ENCODE results near the gene SYNGR1.
"Not testable (repeated sequence)": the region's sequence is repeated elsewhere in the genome, so short reads cannot be mapped to it uniquely, and the experiment has no call there.

The SYNGR1 gene

DNA sequence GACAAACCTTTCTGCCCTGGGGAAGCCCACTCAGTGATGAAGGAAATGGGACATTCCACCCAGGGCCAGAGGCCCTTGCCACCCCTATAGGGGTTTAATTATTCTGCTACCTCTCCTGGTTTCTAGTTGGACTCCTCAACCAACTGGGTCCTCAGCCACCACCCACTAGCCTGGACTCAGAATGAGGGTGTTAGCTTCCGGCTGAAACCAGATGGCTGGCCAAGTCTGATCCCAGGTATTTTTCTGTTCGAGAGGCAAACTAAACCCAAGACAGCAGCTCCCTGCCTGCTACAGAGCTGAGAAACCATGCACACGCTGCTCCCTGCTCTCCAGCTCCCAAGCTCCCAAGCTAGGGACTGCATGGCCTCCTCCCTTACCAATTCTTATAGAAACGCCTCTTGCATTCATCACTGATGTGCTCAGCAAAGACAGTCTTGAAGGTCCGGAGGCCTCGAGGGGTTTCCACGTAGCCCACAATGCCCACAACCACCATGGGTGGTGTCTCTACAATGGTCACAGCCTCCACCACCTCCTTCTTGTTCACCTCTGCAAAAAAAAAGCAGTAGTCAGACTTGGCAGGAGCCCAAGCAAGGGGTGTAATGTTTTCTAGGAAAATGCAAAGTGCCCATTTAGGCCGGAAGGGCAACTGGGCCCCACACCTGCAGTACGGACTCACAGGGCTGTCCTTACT, 32.6 kb upstream of the SYNGR1 start:
- no peak for DNase-seq

DNA sequence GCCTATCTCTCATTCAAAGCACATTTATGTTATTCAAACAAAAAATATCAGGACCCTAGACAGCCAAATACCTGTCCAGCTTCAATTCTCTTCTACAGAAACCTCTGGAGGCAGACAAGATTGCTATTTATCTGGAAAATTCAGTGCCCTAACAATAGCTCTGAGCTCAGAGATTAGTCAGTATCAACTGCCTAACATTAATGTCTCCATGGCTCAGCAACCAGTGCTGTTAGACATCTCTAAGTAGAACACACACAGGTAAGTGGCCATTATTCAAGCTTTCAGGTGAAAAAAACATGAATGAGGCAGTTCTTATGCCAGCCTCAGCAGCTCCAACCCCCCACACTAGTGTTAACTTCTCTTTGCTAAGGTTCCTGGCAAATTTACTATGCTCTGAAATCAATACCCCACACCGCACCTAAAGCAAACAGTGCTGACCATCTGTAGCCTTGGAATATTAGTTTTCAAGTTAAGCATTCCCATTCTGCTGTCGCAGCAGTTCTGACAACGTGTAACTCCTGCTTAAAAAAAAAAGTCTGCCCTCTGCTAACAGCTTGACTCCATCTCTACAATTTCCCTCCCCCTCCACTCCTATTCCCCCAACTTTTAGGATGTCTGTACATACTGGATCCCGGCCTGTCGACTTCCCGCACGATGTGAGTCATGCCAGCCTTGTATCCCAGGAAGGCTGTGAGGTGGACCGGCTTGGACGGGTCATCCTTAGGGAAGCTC, 31.9 kb upstream of the SYNGR1 start:
- no peak for DNase-seq

DNA sequence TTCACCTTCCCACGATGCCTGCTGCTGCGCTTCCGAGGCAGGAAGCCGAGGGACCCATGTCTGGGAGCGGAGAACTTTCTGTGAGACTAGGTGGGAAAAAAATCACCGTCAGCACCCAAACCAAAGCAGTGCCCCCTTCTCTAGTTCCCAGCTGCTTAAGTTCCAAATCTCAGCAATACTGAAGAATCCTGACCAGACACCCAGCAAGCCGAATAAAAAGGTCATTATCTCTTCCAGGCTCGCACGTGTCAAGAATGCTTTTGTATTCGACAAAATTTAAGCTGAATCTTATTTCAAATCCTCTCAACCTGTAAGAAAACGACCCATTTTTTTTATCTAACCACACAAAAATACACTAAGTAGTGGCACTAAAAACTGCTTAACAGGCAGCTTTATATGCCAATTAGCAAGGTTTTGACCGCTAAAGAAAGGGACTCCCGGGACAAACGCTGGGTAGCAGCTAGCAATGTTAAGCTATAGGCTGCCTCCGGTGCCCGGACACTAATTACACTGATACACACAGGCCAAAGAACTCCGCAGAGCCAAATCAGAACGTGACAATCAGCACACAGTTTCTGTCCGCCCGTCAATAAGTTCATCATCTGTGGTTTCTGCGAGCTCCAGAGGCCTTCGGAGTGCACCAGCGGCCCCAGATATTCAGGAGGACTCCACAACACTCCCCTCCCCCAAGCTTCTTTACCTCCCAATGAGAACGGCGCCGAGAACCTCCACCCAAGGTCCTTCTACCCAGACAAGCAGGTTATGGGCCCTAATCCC, 31.1 kb upstream of the SYNGR1 start:
- DNase-seq: no peak

DNA sequence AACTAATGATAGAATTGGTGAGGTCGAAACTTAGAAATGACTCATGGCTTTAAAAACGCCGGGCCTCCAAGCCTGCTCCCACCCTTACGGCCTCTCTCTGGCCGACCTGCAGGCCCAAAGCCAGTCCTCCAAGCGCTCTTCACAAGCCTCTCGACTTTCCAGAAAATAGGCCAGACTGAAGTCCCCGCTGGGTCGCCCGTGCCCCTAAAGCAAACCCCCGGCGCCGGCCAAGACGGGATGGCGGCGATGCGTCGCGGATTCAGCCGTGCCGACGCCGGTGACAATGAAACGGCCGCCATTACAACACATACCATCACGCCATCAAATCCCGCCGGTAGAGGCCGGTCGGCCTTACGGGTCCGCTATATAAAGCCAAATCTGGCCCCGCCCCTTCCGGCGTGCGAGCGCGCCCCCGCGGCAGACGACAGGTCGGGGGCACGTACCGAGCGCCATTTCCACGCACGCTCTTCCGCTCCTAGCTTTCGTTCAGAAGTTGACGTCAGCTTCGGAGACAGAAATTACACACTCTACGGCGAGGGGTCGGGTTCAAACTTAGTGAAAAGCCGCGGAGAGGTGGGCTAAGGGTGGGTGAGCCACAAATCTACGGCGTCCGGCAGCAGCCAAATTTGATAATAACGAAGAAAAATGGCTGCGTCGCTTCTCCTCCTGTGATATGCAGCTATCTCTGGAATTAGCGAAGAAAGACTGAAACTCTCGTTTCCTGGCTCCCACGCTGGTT, 30.3 kb upstream of the SYNGR1 start, which contains the start of gene RPL3:
TSS of gene RPL3 (minus strand) at position 340 of the 739 bp plus-strand sequence. CDS start at position 314, 26 bp downstream.
- DNase-seq: peak; percentile 98

DNA sequence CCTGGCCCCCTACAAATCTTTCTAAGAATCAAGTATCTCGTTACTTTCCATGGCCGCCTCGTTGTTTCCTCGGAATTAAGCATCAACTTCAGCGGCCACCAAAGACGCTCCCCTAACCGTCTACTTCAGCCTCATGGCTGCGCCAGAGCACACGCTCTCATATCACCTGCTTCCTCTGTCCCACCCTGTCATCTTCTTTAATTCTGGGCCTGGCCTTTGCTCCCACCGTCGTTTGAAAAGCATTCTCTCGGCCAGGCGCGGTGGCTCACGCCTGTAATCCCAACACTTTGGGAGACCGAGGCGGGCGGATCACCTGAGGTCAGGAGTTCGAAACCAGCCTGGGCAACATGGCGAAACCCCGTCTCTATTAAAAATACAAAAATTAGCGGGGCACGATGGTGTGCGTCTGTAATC, 29.2 kb upstream of the SYNGR1 start:
- DNase-seq: not testable (repeated sequence)

DNA sequence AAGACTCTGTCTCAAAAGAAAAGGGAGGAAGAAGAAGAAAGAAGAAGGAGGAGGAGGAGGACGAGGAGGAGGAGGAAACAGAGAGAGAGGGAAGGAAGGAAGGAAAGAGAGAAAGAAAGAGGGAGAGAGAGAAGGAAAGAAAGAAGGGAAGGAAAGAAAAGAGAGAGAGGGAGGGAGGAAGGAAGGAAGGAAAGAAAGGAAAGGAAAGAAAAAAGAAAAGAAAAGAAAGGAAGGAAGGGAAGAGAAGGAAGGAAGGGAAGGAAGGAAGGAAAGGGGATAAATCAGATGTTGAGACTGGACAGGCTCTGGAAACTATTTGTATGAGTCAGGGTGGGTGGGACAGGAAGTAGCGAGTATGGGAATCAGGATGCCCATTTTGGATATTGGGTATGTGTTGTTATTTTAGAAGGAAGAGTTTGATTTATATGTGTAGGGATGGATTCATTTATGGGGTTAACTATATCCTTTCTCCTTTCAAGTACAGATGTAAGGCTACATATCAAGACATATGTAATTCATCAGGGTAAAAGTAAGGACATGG, 24.3 kb upstream of the SYNGR1 start:
- no peak for DNase-seq

DNA sequence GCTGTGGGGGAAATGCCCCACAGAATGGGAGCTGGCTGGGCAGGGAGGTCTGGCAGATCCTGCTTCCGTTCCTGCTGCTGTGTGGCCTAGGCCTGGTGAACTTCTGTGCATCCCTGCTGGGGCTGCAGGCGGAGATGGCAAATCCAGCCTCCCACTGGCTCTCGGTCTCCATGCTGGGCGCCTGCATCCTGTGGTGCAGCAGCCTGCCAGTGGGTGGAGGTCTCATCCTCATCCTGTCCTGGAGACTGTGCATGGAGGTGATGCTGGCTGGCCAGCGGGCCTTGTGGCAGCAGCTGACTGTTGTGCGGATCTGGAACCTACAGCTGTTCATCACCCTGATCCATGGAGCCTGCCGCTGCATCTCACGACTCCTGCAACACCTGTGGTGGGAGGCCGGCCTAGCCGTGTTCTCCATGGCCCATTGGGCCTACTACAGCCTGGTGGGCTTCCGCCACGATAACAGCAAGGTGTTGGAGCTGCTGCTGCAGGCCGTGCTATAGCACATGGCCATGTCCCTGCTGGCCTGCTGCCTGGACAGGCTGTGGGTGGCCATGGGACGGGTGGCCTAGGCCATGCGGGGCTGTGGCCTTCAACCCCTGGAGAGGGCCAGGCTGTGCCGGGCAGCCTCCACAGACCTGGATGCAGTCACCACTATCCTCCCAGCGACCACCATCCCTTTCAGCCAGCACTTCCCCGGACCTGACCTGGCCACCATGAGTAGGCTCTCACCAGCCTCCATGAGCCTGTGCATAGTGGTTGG, 21.6 kb upstream of the SYNGR1 start:
- no peak for DNase-seq

DNA sequence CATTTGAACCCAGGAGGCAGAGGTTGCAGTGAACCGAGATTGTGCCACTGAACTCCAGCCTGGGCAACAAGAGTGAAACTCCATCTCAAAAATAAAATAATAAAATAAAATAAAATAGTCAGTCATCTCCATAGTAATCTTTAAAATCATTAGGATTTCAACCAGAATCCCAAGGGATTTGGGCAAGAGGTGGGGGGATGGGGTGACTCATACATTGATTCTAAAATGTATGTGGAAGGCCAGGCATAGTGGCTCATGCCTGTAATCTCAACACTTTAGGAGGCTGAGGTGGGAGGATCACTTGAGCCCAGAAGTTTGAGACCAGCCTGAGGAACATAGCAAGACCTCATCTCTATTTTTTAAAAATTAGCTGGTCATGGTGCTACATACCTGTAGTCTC, 19.2 kb upstream of the SYNGR1 start:
- DNase-seq: not testable (repeated sequence)

DNA sequence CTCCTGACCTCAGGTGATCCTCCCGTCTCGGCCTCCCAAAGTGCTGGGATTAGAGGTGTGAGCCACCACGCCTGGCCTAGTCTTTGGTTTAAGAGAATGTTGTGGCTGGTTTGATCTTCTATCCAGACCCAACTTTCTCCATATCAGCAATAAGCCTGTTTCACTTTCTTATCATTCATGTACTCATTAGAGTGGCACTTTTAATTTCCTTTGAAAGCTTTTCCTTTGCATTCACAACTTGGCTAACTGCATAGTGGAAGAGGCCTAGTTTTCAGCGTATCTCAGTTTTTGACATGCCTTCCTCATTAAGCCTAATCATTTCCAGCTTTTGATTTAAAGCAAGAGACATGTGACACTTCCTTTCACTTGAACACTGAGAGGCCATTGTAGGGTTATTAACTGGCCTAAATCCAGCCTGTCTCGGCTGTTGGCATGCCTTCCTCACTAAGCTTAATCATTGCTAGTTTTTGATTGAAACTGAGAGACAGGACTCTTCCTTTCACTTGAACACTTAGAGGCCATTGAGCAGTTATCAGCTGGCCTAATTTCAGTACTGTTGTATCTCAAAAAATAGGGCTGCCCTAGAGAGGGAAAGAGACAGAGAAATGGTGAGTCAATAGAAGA, 17.2 kb upstream of the SYNGR1 start:
- no peak for DNase-seq

DNA sequence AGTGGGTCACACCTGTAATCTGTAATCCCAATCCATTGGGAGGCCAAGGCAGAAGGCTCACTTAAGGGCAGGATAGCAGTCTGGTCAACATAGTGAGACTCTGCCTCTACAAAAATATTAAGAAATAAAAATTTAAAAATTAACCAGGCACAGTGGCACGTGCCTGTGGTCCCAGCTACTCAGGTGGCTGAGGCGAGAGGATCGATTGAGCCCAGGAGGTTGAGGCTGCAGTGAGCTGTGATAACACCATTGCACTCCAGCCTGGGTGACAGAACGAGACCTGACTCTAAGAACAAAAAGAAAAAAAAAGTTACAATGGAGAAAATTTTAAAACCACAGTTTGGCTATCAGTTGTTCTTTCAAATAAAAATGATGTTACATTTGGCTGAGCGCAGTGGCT, 13.4 kb upstream of the SYNGR1 start:
- no peak for DNase-seq

DNA sequence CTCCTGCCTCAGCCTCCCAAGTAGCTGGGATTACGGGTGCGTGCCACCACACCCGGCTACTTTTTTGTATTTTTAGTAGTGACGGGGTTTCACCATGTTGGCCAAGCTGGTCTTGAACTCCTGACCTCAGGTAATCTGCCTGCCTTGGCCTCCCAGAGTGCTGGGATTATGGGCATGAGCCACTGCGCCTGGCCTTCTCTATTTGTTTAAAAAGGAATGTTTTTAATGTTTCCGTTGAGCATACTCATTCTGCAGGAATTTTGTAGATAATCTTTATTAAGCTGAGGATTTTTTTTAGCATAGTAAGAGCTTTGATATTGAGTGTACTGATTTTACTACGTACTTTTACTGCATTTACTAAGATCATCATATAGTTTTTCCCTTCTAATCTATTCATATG, 10.0 kb upstream of the SYNGR1 start:
- not testable (repeated sequence) for DNase-seq

DNA sequence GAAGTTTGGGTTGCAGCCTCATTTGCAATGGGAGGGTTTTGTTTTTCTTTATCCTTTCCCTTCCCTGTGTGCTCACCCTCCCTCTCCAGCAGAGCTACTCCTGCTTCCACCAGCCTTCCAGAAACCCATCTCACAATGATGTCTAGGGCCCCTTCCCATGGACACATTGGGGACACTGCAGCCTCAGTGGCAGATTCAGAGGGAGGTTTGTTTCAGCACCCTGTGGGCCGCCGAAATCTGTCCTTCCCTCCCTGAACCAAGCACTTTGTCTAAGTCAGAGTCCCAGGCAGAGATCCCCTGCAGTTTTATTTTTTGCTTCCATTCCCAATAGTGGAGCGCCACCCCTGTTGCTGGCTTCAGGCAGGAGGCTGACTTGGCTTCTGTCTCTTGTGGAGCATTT, 8.6 kb upstream of the SYNGR1 start:
- no peak for DNase-seq

DNA sequence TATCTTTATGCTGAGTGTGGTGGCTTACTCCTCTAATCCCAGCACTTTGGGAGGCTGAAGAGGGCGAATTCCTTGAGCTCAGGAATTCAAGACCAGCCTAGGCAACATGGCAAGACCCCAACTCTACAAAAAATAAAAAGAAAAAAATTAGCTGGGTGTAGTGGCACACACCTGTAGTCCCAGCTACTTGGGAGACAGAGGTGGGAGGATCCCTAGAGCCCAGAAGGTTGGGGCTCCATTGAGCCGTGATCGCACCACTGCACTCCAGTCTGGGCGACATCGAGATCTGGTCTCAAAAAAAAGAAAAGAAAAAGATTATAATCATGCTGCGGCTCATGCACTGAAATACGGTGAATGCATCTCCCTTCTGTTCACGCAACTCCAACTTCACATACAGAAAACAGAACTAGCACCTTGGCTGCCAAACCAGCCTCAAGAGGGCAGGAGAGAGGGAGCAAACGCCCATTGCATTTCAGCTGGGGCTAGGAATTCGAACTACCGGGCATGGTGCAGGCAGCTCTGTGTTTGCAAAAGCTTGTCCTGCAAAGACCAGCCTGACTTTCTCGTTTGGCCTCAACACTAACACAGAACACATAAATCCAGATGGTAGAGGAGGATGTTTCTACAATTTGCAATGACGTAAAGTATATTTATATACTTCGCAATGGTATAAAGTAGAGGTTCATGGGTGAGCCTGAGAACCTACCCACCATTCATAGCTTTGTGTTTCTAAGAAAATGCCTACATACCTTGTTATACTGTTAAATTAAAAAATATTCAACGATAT, 6.3 kb upstream of the SYNGR1 start:
- DNase-seq: peak; percentile 62

DNA sequence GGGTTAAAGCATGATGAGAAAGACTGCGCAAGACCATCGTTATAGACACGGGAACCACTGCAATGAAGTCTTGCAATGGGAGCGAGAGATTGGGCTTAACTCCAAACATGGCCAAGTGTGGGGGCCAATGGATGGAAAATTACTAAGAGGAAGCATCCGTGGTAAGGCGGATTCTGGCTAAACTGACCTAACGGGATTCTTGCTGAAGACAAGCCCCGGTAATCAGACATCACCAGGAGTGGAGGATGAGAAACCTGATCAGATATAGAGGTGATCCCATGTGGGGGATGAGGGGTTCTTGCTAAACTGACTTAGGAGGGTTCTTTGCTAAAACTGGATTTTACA, 5.8 kb upstream of the SYNGR1 start:
- DNase-seq: no peak

DNA sequence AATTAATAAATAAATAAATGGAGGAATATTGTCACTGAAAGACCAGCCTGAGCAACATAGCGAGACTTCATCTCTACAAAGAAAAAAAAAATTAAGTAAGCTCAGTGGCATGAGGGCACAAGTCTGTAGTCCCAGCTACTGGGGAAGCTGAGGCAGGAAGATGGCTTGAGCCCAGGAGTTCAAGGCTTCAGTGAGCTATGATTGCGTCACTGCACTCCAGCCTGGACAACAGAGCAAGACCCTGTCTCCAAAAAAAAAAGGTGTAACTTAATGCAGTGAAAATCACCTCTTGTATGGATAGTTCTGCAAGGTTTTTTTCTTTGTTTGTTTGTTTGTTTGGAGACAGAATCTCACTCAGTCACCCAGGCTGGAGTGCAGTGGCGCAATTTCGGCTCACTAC, 4.6 kb upstream of the SYNGR1 start:
- no peak for DNase-seq

DNA sequence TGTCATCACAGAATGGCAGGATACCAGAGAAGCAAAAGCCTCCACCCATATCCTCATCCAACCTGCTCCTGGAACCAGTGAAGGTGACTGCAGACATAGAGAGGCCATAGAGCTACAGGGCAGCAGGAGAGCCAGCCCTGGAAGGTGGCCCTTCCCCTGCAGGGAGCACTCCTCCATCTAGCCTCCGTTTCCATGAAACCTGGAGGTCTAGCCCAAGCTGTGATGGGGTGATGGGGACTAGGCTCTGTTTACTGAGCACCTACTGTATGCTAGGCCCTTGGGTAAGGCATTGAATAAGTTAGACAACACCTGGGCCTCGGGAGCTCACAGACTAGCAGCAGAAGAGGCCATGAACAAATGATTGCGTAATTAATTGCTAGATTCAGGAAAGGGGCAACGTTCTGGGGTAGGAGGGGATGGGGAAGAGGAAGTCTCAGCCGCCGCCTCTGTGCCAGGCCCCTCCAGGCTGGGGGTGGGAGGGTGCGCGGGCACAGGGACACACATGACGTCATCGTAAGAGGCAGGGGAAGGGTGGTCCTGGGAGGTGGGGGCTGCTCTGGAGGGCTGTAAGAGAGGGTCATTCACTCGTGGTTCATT, 784 bp upstream of the SYNGR1 start:
- peak; percentile 68 for DNase-seq

DNA sequence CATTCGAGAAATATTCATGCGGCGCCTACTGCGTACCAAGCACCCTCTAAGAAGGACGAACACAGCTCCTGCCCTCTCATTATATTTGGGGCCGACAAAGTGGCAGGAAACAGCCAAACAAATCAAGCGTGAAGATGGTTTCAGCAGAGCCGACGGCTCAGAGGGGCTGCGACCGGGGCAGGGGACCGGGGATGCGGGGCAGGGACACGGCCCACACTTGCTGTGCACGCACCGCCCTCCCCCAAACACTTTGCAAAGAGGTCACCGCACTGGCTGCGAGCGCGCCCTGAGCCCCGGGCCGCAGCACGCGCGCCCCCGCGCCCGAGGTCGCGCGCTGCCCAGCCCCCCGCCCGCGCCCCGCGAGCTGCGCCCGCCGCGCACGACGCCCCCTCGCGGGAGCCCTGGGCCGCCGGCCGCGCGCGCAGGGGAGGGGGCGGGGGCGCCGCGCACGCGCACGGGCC, 255 bp upstream of the SYNGR1 start:
- peak; percentile 61 for DNase-seq

DNA sequence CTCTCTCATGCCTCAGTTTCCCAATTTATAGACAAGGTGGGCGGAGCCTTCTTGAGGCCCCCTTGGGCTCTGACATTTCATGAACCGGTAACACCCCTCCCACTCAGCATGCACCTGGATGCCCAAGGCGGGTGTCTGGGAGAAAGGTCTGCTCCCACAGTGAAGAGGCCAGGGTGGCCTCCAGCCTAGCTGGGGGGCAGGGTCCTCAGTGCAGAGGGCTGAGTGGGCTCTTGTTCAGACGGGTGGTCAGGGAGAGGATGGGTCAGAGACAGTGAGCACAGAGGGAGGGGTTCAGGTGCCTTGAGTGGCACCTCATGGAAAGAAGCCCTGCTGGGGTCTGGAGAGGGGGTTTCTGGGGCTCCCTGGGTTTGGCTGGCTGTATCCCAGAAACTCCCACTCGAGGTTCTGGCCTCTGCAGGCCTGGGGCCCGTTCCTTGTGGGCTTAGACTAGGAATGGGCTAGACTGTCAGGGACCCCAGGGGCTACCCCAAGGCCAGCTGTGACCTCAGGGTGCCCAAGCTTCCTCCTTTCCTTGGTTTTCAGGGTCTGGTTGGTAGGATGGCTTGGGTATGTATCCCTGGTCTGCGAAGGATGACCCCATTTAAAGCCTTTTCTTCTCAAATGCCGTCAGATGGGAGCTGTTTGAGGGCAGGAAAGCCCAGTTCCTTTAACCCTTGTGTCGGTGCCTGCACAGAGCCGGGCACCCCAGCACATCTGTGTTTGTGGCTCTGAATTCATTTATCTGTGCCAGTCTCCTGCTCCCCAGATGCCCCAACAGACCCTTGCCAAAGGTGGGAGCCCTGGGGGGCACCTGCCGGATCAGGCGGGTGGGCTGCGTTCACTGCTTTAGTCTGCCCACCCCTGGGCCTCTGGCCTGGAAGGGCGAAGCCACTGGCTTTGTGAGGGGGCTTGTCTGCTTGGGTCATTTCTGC, 1.2 kb downstream of the SYNGR1 start:
- no peak for DNase-seq

DNA sequence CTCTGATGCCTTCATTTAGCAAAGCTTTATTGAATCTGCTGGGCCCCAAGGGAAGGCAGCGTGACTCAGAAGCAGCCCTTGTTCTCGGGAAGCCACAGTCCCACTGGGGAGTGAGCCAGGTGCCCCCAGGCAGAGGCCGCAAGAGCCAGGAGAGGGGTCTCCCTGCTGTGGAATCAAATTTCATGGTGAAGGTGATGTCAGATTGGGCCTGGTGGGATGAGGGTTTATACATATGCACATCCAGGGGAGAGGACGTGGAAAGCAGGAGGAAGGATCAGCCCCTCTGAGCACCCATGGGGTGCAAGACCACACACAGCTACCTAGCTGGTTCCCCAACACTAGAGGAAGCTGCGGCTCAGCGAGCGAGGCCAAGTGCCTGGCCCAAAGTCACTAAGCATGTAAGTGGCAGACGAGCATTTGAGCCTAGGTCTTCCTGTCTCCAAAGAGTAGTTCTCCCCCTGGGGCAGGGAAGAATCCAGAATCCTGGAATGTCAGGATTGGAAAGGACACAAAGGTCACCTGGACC, 2.0 kb downstream of the SYNGR1 start:
- no peak for DNase-seq
